ENCODE data around the gene NEK7.
"Not testable (repeated sequence)": the region's sequence is repeated elsewhere in the genome, so short reads cannot be mapped to it uniquely, and the experiment has no call there.

NEK7 gene

DNA sequence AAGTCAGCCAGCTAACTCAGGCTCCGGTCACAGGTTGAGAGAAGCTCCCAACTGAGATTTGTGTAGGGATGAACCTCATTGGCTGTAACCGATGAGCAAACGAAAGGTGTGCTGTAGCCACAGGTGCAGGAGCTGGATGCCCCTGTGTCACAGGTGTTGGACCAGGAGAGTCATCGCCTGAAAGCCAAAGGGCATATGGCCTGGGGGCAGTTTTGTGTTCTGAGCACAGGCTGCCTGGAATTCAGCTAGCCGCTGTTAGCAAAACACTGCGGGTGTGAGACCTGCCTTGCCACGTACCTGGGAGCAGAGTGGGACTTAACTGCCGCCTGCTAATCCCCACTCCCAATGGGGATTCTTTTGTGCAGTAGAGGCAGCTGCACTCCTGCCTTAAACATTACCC, 55.3 kb downstream of the NEK7 start:
- DNase-seq: no peak

DNA sequence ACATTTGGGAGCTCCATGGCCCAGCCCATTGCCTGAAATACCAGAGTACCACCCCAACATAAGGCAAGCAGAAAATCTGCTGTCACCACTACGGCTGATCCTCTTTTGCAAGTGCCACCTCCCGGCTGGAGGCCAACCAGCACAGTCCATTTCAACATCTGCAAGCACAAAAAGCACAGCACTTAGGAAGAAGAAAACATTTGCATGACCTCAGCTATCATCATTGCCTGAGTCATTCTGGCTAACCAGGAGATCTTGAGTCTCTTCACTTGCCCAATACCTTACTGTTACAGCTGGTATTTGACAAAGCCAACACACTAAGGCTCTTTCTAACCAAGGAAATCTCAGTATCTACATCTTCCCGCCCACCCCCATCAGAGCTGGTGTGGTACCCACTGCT, 55.9 kb downstream of the NEK7 start:
- no peak for DNase-seq

DNA sequence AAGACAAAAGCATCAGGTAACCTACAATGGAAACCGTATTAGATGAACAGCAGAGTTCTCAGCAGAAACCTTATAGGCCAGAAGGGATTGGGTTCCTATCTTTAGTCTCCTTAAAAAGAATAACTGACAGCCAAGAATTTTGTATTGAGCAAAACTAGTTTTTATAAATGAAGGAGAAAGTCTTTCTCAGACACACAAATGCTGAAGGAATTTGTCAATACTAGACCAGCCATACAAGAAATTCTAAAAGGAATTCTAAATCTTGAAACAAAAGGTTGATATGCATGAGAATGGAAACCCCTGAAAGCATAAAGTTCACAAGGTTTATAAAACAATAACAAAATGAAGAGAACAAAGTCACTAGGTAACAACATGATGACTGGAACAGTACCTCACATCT, 58.1 kb downstream of the NEK7 start:
- no peak for DNase-seq

DNA sequence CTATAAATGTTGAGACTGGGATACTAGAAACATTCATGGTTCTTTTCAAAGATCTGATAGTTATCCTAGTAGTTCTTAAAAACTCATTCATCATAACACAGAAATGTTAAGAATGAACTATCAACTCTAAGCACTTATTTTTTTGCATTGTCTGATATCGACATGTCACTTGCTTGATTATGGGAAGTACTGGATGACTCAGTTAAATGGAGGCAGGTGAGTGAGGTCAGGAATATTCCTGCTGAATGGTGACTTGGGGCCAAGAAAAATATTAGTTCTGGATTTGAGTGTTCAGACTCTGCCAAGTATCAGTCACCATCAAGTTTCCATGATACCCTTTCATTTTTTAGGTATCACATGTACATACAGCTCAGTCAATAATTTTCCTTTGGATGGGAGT, 63.6 kb downstream of the NEK7 start:
- no peak for DNase-seq

DNA sequence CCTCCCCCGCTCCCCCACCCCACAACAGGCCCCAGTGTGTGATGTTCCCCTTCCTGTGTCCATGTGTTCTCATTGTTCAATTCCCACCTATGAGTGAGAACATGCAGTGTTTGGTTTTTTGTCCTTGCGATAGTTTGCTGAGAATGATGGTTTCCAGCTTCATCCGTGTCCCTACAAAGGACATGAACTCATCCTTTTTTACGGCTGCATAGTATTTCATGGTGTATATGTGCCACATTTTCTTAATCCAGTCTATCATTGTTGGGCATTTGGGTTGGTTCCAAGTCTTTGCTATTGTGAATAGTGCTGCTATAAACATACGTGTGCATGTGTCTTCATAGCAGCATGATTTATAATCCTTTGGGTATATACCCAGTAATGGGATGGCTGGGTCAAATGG, 70.2 kb downstream of the NEK7 start:
- not testable (repeated sequence) for DNase-seq

DNA sequence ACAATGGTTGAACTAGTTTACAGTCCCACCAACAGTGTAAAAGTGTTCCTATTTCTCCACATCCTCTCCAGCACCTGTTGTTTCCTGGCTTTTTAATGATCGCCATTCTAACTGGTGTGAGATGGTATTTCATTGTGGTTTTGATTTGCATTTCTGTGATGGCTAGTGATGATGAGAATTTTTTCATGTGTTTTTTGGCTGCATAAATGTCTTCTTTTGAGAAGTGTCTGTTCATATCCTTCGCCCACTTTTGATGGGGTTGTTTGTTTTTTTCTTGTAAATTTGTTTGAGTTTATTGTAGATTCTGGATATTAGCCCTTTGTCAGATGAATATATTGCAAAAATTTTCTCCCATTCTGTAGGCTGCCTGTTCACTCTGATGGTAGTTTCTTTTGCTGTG, 70.7 kb downstream of the NEK7 start:
- DNase-seq: not testable (repeated sequence)

DNA sequence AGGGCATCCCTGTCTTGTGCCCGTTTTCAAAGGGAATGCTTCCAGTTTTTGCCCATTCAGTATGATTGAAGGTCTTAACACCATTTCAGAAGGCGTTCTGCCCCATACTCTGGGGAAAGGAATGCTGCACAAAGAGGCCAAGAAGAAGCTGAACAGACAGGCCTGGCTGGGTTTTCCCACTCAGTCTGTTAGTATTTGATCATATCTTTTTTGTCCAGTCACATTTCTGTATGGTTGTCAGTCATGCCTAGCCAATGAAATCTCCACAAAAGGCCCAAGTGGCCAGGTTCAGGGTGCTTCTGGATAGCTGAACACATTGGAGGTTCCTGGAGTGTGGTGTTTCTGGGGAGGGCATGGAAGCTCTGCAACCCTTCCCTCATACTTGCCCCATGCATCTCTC, 72.1 kb downstream of the NEK7 start:
- DNase-seq: peak; percentile 58

DNA sequence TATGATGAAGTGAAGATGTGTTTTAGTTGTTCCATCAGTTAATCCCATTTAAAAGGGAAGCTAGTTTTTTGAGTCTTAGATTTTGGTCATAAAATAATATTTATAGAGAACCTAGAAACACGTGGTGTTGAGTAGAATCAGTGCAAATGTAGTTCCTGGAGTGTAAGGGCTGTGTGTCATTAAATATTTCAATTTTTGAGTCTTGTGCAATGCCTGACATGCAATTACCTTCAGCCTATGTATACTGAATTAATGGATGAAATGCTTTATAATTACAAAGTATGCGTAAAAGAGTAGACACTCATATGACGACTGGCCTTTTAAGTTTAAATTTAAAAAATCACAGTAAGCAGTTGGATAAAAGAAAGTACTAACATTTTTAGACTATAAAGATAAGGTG, 75.0 kb downstream of the NEK7 start:
- no peak for DNase-seq

DNA sequence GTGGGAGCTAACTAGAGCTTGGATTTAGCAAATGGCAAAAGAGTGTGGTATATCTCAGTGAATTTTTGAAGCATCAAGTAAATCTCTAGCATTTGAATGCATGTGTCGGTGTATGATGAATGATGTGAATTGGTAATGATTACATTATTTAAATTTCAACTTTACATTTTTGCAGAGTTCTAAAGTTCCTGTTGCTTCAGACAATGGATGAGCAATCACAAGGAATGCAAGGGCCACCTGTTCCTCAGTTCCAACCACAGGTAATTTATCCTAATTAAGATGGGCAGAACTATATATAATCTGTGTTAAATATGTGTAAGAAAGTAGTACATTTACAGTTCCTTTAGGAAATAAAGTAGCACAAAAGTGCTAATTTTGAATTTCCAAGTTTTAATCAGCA, 75.6 kb downstream of the NEK7 start:
- no peak for DNase-seq

DNA sequence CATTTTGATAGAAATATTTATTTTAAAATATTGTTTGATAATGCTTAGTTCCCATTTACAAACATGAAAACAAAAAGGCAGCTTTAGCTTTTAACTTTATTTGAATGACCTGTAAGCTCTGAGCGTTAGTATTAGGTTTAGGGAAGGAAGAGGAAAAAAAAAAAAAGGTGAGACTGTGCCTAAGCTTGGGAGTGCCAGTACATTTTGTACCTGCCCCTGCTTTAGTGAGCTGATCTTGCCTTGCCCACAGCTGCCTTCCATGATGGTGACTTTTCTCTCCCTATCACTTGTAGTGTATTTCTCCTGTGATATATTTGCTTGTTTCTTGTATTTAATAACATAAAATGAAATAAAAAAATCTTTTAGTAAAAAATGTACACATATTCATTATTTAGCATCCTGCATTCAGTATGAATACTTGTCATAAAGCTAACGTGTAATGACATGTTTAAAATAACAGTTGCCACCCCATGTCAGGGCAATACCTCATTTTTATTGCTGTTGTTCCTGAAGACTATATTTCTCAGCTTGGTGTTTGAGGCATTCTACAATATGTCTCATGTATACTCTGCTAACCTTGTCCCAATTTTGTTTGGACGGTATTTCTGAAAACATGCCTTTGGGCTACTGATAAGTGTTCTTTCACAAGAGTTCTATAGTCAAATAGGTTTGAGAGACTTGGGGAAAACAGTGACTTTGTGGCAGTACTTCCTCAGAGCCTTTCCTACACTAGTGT, 76.3 kb downstream of the NEK7 start:
- DNase-seq: no peak

DNA sequence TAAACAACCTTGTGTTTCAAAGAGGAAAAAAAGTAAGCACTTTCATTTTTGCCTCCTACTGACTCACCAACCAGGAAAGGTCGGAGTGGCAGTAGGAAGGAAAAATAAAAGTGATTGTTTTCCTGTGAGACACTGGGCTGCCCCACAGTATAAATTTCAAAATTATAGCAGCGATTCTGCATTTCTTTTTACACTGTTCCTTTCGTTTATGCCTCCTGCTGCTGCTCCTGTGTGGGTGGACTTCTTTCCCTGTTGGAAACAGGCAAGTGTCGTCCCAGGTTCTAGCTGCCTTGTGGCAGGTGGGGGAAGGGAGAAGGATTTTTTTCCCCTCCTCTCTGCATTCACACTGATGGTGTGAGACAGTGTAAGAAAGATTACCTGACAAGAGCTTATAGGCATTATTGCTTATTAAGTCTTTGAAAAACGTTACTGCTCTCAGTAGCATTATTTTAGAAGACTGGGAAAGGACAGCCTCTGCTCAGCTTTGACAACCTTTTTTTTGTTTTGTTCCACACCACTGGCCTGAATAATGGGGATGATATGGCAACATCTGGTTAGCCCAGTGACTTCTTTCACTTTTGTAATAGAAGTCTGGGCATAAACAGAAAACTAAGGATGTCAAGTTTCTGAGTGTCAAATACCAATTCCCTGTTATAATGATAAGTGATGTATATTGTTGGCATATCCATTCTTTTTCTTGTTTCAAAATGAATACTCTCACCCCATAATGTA, 77.9 kb downstream of the NEK7 start:
- DNase-seq: no peak

DNA sequence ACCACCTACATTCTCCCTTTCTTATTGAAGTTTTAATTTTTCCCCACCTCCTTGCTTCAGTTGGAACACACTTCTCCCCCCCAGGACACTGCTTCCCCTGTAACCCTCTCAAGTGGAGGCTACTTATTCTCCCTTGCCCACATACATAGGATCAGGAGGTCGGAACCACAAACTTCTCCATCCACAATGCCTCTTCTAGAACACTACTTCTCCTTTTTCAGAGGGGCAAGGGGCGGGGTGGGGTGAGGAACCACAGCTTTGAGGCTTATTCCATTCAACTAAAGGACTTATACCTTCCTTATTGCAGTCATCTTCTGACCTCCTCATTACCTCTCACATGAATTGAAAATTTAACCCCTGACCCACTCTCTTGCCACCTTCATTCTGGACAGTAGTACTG, 81.3 kb downstream of the NEK7 start:
- DNase-seq: no peak

DNA sequence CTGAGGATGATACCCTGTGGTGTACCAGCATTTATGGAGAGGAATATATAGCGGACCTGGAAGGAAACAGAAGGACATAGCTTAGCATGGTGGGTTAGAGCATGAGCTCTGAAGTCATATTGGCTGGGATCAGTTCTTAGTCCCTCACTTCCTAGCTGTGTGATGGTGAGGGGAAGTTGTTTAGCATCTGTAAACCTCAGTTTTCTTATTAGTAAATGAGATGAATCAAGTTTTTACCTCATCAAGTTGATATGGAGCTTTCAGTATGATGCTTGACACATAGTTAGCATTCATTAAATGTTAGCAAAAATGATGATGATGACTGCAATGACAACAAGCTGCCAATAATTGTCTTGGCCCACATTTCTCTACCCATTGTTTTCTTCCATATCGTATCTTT, 84.8 kb downstream of the NEK7 start:
- no peak for DNase-seq

DNA sequence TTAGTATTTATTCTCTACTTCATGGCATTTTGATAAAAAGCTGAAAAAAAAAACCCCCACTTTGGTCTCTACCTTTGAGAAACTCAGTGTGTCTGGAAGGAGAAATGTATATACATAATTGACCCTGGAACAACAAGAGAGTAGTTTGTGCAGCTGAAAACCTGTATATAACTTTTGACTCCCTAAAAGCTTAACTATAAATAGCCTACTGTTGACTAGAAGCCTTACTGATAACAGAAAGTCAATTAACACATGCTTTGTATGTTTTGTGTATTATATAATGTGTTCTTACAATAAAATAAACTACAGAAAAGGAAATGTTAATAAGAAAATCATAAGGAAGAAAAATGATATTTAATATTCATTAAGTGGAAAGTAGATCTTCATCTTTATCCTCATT, 88.0 kb downstream of the NEK7 start:
- no peak for DNase-seq

DNA sequence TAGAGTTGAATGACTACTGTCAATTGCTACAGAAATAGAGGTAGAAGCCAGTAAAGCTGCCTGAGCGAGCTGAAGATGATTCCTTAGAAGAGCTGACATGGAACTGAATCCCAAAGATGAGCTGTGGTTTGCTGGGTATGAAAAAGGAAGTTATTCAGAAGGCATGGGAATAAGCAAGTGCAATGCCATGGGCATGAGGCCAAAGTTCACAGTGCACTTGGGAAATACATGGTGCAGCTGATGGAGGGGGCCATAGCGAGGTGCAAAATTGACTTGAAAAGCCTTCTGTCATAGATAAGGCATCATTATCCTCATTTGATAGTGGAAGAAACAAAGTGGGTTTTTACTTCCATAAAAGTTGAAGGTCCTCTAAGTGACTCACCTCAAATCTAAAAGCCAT, 88.6 kb downstream of the NEK7 start:
- no peak for DNase-seq

DNA sequence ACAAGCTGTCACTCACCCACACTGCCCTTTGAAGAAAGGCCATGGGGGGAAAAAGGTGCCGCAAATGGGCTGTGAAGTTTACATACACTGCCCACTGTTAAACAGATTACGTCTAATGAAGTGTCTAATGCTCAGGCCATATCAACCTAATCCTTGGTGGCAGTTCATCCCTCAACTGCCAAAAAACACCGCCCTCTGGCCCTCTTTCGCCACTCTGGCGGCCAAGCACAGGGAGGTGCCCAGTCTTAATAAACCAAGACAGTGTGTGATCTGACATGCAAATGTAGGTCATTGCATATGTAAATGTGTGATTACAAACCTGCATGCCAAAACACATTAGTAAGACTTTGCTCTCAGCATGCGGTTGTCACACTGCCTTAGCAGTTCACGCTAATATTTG, 89.5 kb downstream of the NEK7 start:
- DNase-seq: no peak

DNA sequence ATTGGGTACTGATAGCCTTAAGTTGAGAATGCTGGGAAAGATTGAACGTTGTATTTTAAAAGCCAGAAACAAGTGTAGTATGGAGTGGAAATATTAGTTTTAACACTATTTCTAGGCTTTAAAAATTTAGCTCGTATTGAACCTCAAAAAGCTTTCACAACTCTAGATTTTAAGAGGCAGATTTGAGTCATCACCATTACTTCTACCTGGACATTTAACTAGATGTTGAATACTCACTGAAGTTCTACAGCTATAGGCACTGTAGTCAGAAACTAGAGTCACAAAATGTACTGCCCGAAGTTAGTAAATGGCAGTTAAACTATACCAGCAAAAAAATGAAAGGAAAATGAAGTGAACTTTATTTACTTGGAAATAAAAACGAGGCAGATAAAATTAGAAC, 96.5 kb downstream of the NEK7 start:
- no peak for DNase-seq

DNA sequence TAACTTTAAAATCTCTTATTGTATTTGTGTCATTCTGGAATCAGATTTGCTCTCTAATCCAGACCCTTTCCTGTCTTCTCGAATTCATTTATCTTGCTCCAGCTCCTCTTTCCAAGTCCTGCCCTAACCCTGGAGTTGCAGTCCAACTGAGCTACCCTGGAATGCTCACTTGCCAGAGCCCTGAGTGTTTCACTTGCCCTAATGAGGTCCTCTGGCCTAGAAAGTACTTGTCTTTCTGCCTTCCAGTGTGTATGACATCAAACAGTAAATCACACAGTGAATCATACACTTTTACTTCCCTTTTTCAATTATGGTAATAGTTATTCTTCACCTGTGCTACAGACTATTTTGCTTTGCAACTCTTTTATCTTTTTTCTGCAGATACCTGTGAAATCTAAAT, 96.9 kb downstream of the NEK7 start:
- peak; percentile 69 for DNase-seq

DNA sequence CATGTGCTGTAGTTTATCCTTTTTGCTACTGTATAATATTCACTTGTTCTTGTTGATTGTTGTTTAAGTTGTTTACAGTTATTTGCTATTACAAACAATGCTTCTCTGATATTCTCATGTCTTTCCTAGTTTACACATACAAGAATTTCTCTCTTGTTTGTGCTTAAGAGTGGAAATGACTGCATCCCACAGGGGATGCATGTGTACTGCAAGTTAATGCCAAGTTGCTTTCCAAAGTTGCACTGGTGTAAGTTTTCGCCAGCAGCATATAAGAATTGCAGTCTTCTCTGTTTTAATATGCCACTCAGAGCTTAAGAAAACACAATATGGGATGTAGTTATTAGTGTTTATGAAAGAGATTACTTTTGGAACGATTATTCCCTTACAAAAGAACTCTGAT, 97.7 kb downstream of the NEK7 start:
- DNase-seq: no peak

DNA sequence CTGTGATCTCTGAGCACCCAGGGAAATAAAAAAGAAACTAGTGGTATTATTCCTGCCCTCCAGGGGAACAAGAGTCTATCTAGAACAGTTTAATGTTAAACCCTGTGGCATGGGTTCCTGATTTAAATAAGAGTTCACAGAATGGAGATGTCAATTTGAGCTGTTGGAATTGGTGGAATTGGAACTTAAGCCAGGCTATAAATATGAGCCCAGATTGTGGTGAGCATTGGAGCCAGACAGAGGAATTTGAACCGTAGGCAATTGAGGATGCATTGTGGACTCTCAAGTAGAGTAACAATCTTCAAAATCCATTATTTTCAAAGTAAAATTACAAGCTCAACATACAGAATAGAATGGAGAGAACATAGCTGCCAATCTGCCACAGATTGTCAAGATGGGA, 98.2 kb downstream of the NEK7 start:
- no peak for DNase-seq

DNA sequence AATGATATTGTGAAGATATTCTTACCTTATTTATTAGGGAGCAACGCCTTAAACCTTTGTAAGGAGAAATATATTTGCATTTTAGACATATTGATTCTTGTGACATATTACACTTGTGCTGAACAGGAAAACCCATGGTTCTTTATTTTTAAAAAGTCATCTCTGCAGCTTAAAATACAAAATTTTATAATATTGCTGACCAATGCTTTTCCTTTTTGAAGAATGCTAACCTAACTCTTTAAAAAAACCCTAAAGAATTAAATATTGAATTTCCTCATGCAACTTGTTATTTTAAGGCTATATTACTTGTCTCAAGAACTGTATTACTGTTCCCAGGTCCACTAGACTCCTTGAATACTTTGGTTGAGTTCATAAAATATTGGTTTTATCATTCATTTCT, 99.0 kb downstream of the NEK7 start:
- no peak for DNase-seq

DNA sequence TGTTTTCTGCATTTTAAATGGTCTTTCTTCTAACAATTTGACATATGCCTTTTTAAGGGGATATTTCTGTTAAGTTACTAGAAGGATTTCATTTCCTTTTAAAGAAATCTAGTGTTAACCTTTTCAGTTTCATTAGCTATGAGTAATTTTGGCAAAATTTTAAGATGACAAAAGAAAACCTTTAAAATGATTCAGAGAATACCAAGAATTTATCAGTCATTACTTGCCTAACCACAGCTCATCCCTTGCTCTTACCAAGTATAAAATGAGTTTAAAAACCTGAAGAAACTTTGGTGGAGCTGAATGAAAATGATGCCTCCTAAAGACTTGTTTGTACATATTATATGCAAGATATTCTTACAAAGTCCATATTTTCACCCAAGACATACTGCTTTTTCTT, 101.7 kb downstream of the NEK7 start:
- no peak for DNase-seq

DNA sequence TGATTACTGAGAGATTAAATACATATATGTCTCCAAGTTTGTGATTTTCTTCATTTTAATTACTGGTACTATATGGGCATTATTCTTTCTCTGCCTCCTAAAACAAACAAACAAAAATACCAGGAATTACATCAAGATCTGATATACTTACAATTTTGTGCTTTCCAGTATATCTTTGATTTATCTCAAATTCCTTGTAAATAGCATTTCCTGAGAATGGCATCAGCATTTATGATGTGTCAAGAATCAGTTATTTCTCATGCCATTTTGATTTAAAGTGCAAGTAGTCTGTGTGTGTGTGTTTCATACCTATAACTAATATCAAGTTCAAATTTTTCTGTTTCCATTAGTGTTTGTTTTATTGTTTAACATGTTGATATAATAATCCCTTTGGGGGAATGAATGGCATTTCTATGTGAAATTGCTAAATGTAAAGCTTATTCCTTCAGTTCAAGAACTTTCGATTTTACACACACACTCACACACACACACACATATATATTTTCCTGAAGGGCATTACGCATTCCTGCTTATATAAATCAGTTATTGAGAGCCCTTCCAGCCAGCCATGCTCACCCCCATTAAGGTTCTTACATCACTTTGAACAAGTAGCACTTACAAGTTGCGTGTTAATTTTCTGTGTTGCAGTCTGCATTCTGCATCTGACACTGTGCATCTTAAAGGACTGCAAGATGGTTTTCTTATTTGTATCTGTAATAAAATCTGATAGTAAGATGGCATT, 102.7 kb downstream of the NEK7 start:
- no peak for DNase-seq

DNA sequence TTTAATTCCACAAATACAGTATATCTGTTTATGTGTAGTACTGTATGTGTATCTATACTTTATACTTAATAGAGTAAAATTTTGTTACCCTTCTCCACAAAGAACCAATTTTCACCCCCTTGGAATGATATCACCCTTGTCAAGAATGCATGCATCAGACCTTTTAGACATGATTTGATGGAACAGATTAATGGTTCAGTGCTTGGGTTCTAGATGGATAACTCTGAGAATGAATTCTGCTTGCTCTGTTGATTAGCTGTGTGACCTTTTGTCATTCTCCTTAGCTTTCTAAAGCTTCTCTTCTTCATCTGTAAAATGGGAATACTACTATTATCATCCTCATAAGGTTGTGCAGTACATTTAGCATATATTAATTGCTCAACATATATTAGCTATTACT, 105.1 kb downstream of the NEK7 start:
- DNase-seq: no peak
